A549 (cell line): ENCODE results near the gene EXOC4.

Experiments
- BHLHE40 ChIP-seq: IDR thresholded peaks from 2 replicates; pipeline ENCODE4 v1.6.1; 2012; ENCODE audit warnings: low read depth, low read length, inconsistent platforms
- HEYL ChIP-seq: fragments of 250-450 bp; sonication (Bioruptor Pico); IDR thresholded peaks from 2 replicates; pipeline ENCODE4 v1.8.0; 2021; ENCODE audit warnings: mild to moderate bottlenecking, moderate library complexity
- HOXB5 ChIP-seq: fragments of 250-450 bp; sonication (Bioruptor Pico); IDR thresholded peaks from 2 replicates; pipeline ENCODE4 v1.5.0; 2020; ENCODE audit warnings: mild to moderate bottlenecking, moderate library complexity
- JUNB ChIP-seq: fragments of >200 bp; sonication (Bioruptor Twin); formaldehyde crosslinking; IDR thresholded peaks from 2 replicates; pipeline ENCODE4 v1.6.1; 2016
- RNF2 ChIP-seq: fragments of 200-600 bp; sonication (generic); IDR thresholded peaks from 2 replicates; pipeline ENCODE4 v1.6.1; 2016; ENCODE audit warnings: low read depth, mild to moderate bottlenecking, antibody characterized with exemption, moderate library complexity, borderline replicate concordance
- ZSCAN20 ChIP-seq: fragments of 250-450 bp; sonication (Bioruptor Pico); IDR thresholded peaks from 2 replicates; pipeline ENCODE4 v1.8.0; 2022; ENCODE audit warnings: mild to moderate bottlenecking, moderate library complexity
- TF ChIP-seq, protein P1 (sequence below): fragments of >200 bp; sonication (Bioruptor Twin); formaldehyde crosslinking; IDR thresholded peaks from 3 replicates; pipeline ENCODE4 v1.5.1; 2016

DNA sequence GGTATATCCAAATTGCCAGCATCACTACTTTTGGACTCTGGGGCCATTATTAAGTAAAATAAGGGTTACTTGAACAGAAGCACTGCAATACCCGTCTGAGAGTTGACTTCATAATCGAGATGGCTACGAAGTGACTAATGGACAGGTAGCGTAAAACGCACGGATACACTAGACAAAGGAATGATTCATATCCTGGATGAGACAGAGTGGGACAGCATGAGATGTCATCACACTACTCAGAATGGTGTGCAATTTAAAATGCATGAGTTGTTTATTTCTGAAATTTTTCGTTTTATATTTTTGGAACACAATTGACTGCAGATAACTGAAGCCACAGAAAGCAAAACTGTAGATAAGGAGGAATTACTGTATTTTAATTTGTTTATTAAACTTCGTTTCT, 452.7 kb downstream of the EXOC4 start:
- TF ChIP-seq JUNB (peak; percentile 84), HOXB5 (CRISPR knock-in tag) (no peak), BHLHE40 (no peak), ZSCAN20 (CRISPR knock-in tag) (no peak), RNF2 (no peak), HEYL (CRISPR knock-in tag) (no peak)
- TF ChIP-seq, protein P1, sequence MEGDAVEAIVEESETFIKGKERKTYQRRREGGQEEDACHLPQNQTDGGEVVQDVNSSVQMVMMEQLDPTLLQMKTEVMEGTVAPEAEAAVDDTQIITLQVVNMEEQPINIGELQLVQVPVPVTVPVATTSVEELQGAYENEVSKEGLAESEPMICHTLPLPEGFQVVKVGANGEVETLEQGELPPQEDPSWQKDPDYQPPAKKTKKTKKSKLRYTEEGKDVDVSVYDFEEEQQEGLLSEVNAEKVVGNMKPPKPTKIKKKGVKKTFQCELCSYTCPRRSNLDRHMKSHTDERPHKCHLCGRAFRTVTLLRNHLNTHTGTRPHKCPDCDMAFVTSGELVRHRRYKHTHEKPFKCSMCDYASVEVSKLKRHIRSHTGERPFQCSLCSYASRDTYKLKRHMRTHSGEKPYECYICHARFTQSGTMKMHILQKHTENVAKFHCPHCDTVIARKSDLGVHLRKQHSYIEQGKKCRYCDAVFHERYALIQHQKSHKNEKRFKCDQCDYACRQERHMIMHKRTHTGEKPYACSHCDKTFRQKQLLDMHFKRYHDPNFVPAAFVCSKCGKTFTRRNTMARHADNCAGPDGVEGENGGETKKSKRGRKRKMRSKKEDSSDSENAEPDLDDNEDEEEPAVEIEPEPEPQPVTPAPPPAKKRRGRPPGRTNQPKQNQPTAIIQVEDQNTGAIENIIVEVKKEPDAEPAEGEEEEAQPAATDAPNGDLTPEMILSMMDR = no peak
